GM12891 (cell line): ENCODE results near the gene PNPLA2.
A peak's percentile ranks its signal among the peaks of the same experiment; 100 is the strongest.

Source experiments
- PAX5 ChIP-seq: IDR thresholded peaks from 2 replicates; pipeline ENCODE4 v1.6.1; 2011; ENCODE audit warnings: low read length, moderate library complexity, mild to moderate bottlenecking; ENCODE audit not compliant: insufficient read depth, severe bottlenecking
- POLR2A ChIP-seq: IDR thresholded peaks from 2 replicates; pipeline ENCODE4 v1.6.1; 2011; ENCODE audit warnings: low read depth, low read length, control low read depth
- POLR2AphosphoS5 ChIP-seq: IDR thresholded peaks from 2 replicates; pipeline ENCODE4 v1.6.1; 2011; ENCODE audit warnings: low read depth, low read length, control low read depth
- POU2F2 ChIP-seq: IDR thresholded peaks from 2 replicates; pipeline ENCODE4 v1.6.1; 2011; ENCODE audit warnings: low read depth, mild to moderate bottlenecking, control low read depth, low read length, moderate library complexity
- TAF1 ChIP-seq: IDR thresholded peaks from 2 replicates; pipeline ENCODE4 v1.6.1; 2011; ENCODE audit warnings: low read depth, low read length, control low read depth

DNA sequence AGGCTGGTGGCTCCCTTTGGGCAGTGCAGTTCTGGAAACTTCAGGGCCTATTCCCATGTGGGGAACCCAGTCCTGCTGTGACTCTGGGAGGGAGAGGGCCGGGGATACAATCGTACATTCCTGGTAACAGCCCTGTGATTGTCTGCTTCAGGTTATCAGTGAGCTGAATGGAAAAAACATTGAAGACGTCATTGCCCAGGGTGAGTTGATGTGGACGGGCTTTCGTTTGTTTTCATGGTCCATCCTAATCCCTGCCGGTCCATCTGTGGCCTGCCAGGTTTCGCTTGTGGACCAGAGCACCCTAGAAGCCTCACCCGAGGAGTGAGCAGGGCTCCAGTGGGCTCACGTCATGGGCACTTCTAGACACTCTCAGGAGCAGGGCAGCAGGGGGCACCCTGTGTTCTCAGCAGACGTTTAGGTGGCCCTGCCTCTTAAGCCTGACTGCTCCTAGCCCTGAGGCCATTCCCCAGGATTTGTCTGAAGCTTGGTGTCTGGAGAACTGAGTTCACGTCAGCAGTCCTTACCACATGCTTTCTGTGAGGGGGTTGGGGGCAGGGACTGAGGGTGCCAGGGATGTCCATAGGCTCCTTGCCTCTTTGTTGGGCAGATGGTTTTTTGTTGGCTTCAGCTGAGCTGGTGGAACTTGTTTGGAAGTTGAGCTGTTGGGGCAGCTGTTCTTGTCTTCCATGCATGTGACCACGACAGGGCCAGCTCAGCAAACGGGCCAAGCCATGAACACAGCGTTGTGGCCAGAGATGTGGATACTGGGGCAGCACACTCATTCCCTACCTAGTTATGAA, 7.1 kb upstream of the PNPLA2 start:
- TF ChIP-seq POU2F2: no peak
- no peak for TF ChIP-seq POLR2A
- TF ChIP-seq TAF1: no peak
- no peak for TF ChIP-seq PAX5
- TF ChIP-seq POLR2AphosphoS5: peak; percentile 18
